GM10847 (cell line): ENCODE results near the gene YAP1.

ENCODE experiments used
- POLR2A ChIP-seq: IDR thresholded peaks from 2 replicates; pipeline ENCODE4 v1.6.1; 2011; ENCODE audit not compliant: insufficient read length; ENCODE audit errors: extremely low read depth

YAP1 gene

DNA sequence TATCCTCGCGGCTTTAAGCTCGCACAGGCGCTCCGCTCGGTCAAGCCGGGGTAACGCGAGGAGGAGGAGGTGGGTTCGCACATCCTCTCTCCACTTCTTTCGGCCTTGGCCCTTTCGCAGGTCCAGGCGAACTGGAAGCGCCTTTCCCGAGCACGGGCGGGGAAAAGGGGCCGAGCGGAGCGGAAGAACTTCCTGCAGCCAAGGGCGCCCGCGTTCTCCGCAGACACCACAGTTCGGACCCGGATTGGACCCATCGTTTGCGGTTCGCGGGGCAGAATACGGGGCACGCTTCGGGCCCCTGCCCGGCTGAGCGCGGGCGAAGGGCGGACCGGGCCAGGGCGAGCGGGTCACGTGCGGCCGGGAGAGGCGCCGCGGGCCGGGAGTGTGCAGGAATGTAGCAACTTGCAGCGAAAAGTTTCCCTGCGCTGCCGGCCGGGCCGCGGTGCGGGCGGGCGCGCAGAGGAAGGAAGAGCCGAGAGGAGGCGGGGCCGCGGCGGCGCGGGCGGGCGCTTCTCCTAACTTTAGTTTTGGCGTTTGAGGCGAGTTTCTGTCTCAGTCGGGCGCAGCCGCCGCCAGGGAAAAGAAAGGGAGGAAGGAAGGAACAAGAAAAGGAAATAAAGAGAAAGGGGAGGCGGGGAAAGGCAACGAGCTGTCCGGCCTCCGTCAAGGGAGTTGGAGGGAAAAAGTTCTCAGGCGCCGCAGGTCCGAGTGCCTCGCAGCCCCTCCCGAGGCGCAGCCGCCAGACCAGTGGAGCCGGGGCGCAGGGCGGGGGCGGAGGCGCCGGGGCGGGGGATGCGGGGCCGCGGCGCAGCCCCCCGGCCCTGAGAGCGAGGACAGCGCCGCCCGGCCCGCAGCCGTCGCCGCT, at the start of gene YAP1:
TSS of gene YAP1 (plus strand) at position 552 of the 865 bp plus-strand sequence. CDS start 402 bp downstream, outside the sequence.
- no peak for TF ChIP-seq POLR2A

GRCh38 chr11:102061276-102061675, 49.0 kb upstream of the YAP1 start:
- TF ChIP-seq POLR2A = no peak

DNA sequence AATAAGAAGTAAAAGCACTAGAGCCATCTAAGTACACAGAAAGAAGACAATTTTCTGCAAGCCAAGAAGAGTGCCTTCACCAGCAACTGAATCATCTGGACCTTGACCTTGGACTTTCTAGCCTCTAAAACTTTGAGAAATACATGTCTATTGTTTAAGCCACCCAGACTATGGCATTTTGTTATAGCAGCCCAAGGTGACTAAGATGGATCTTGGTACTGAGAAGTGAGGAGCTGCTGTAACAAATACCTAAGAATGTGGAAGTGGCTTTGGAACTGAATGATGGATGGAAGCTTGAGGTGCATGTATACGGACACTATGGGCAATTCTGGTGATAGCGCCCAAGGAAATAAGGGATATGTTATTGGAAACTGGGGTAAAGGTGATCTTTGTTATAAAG, 48.1 kb upstream of the YAP1 start:
- no peak for TF ChIP-seq POLR2A

GRCh38 chr11:102064316-102064715, 45.9 kb upstream of the YAP1 start:
- no peak for TF ChIP-seq POLR2A

DNA sequence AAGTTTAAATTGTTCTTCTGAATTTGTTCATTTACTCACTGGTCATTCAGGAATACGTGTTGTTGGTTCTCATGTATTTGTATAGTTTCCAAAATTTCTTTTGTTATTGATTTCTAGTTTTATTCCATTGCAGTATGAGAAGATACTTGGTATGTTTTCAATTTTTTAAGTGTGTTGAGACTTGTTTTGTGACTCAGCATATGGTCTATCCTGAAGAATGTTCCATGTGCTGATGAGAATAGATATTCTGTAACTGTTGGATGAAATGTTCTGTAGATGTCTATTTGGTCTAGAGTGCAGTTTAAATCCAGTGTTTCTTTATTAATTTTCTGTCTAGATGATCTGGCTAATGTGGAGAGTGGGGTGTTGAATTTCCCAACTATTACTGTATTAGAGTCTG, 39.5 kb upstream of the YAP1 start:
- no peak for TF ChIP-seq POLR2A

DNA sequence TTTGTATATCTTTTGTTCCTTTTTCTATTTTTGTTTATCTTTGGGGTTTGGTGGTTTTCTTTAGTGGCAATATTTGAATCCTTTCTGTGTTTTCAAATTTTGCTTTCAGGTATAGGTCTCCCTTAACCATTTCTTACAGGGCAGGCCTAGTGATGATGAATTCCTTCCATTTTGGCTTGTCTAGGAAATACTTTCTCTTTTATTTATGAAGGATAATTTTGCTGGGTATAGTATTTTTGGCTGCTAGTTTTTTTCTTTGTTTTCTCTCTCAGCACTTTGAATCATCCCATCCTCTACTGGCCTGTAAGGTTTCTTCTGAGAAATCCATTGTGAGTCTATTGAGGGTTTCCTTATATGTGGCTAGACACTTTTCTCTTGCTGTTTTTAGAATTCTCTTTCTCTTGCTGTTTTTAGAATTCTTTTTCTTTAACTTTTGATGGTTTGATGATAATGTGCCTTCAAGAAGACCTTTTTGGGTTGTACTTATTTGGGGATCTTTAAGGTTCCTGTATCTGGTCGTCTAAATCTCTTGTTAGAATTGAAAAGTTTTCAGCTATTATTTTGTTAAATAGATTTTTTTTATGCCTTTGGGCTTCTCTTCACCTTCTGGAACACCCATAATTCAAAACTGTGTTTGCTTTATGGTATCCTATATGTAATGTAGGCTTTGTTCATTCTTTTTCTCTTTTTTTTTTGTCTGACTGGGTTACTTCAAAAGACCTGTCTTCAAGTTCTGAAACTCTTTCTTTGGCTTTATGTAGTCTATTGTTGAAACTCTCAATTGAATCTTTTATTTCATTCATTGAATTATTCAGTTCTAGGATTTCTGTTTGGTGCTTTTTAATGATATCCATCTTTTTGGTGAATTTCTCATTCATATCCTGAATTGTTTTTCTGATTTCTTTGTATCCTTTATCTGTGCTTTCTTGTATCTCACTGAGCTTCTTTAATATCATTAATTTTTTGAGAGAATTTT, 38.5 kb upstream of the YAP1 start:
- no peak for TF ChIP-seq POLR2A

- TF ChIP-seq POLR2A = no peak
These were observed 37.0 kb upstream of the YAP1 start for GRCh38 chr11:102073253-102073652.

- no peak for TF ChIP-seq POLR2A
These were observed 30.6 kb upstream of the YAP1 start for GRCh38 chr11:102079625-102080024.

- TF ChIP-seq POLR2A = no peak
These were observed 28.9 kb upstream of the YAP1 start for GRCh38 chr11:102081313-102081712.

- TF ChIP-seq POLR2A = no peak
These were observed 24.2 kb upstream of the YAP1 start for GRCh38 chr11:102085864-102086551.

GRCh38 chr11:102097186-102097585, 13.1 kb upstream of the YAP1 start:
- TF ChIP-seq POLR2A = no peak

DNA sequence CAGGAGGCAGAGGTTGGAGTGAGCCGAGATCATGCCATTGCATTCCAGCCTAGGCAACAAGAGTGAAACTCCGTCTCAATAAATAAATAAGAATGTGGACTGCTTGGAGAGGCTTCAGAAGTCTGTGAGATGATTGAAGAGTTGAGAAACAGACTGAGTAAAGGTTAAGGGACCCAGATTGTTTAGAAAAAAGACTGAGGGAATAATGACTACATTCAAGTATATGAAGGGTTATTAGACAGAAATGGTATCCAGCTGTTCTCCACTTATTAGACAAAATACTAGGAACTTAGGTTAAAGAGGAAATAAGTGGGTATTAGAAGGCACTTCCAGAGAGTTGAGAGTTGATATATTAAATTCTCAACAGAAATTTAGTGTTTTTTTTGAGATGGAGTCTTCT, 10.5 kb upstream of the YAP1 start:
- no peak for TF ChIP-seq POLR2A

DNA sequence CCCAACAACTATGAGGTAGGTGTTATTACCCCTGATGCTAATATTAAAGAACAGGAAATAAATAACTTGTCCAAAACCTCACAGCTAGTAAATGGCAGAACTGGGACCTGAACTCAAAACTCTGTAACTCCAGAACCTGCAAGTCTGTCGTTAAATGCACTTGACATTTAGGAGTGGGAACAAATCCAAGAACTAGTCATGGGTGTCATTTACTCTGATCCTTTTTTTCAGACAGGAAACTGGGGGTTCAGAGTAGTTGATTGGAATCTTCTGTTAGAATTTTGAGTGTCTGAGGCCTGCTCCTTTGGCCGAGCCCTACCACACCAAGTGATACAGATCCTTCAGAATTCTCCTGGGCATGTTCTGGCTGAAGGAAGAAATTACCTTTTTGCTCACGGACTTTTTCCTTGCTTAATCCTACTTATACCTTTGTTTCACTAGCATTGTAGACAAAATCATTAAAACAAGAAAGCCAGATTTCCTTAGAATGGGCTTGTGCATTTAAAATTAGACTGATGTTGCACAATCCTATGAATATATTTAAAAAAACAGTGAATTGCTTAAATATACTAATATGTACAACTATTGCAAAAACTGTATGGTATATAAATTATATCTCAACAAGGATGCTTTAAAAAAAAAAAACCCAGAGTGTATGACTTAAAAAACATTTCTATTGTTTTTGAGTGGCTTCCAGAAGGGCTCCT, 1.4 kb upstream of the YAP1 start:
- TF ChIP-seq POLR2A = no peak

DNA sequence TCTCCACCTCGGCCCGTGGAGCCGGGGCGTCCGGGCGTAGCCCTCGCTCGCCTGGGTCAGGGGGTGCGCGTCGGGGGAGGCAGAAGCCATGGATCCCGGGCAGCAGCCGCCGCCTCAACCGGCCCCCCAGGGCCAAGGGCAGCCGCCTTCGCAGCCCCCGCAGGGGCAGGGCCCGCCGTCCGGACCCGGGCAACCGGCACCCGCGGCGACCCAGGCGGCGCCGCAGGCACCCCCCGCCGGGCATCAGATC, 439 bp downstream of the YAP1 start:
- TF ChIP-seq POLR2A = no peak

GRCh38 chr11:102111011-102111786, 952 bp downstream of the YAP1 start:
- TF ChIP-seq POLR2A = no peak
